CD4-positive, alpha-beta T cell treated with Interleukin-6 at 100 ng/mL for 8 hours (primary cell): ENCODE measurements around the gene KIFC1.

Source experiments
- DNase-seq: peaks from one replicate; pipeline ENCODE4 v3.0.0-alpha.2; 2020; ENCODE audit warnings: mixed read lengths, low spot score

Gene KIFC1

GRCh38 chr6:33410711-33411631, 19.3 kb downstream of the KIFC1 start, which contains the start of gene PHF1:
TSS of gene PHF1 (plus strand) at chr6:33411014. CDS start at chr6:33412264, 1,250 bp downstream.
- DNase-seq, result no peak

- no peak for DNase-seq
These were observed 20.0 kb downstream of the KIFC1 start for GRCh38 chr6:33411632-33412005.

GRCh38 chr6:33412140-33413009, 20.8 kb downstream of the KIFC1 start:
- no peak for DNase-seq

- DNase-seq, result no peak
These were observed 21.9 kb downstream of the KIFC1 start for GRCh38 chr6:33413241-33414120.

GRCh38 chr6:33414592-33415271, 23.1 kb downstream of the KIFC1 start:
- no peak for DNase-seq

- no peak for DNase-seq
These were observed 24.2 kb downstream of the KIFC1 start for GRCh38 chr6:33415831-33416230.

GRCh38 chr6:33416386-33417127, 24.9 kb downstream of the KIFC1 start:
- no peak for DNase-seq

GRCh38 chr6:33417128-33417902, 25.7 kb downstream of the KIFC1 start:
- no peak for DNase-seq

- DNase-seq, result peak; percentile 100
These were observed 26.5 kb downstream of the KIFC1 start, which contains the start of gene CUTA for GRCh38 chr6:33417903-33418689. TSS of gene CUTA (minus strand) at chr6:33418107. CDS start at chr6:33418000, 107 bp downstream.

- peak; percentile 44 for DNase-seq
These were observed 27.2 kb downstream of the KIFC1 start for GRCh38 chr6:33418690-33419291.

- peak; percentile 42 for DNase-seq
These were observed 28.2 kb downstream of the KIFC1 start, which contains the start of gene SYNGAP1 for GRCh38 chr6:33419580-33420490. TSS of gene SYNGAP1 (plus strand) at chr6:33420065. CDS start at chr6:33420265, 200 bp downstream.

- DNase-seq, result no peak
These were observed 29.1 kb downstream of the KIFC1 start for GRCh38 chr6:33420491-33421343.

GRCh38 chr6:33421344-33421643, 29.7 kb downstream of the KIFC1 start:
- no peak for DNase-seq

- DNase-seq, result no peak
These were observed 32.2 kb downstream of the KIFC1 start for GRCh38 chr6:33423777-33424176.

GRCh38 chr6:33424855-33425667, 33.4 kb downstream of the KIFC1 start:
- DNase-seq, result no peak
